Right atrium auricular region (tissue), 2 donors: ENCODE measurements around the gene RNF123. TPM values are rescaled to one million over a fixed set of nuclear protein-coding genes. Genes with fewer than 3 reads are reported as not detected.

Experiments used
- DNase-seq: peaks from one replicate; pipeline ENCODE4 v3.0.0-alpha.2; 2019; ENCODE audit warnings: low spot score
- H3K27ac ChIP-seq, 2 donors: fragments of 200-600 bp; sonication (generic); 1 replicate in 1 of 2; 2 replicates in 1 of 2; pipeline ENCODE4 v1.5.1; 2016 to 2019
- H3K27me3 ChIP-seq, 2 donors: fragments of 200-600 bp; sonication (generic); one replicate each; pipeline versions ENCODE4 v1.5.1 to v1.6.0; 2017 to 2019
- H3K36me3 ChIP-seq: fragments of 200-600 bp; sonication (generic); one replicate; pipeline ENCODE4 v1.5.1; 2016
- H3K4me1 ChIP-seq, 2 donors: fragments of 200-600 bp; sonication (generic); one replicate each; pipeline versions ENCODE4 v1.5.1 to v1.6.0; 2017 to 2019
- H3K4me3 ChIP-seq, 2 donors: fragments of 200-600 bp; sonication (generic); 1 replicate in 1 of 2; 2 replicates in 1 of 2; pipeline ENCODE4 v1.5.1; 2017 to 2019; ENCODE audit warnings: mild to moderate bottlenecking in 1 of 2, moderate library complexity in 1 of 2
- H3K9me3 ChIP-seq, 2 donors: fragments of 200-600 bp; sonication (generic); one replicate each; pipeline ENCODE4 v1.5.1; 2019
- total RNA-seq, 2 donors: library from RNA; depleted of rRNA; stranded (reverse); fragments of >200 nt; gene quantifications; one replicate each; pipeline ENCODE4 v1.1.0, GENCODE V29; 2016
- TF ChIP-seq, protein P1 (sequence below), 2 donors: fragments of 200-600 bp; sonication (generic); IDR thresholded peaks; one replicate each; pipeline ENCODE4 v1.5.1; 2019; ENCODE audit warnings: antibody characterized with exemption in 2 of 2

The RNF123 gene
- total RNA-seq, 2 donors from 2014 or later = 29.1 to 29.8 TPM

DNA sequence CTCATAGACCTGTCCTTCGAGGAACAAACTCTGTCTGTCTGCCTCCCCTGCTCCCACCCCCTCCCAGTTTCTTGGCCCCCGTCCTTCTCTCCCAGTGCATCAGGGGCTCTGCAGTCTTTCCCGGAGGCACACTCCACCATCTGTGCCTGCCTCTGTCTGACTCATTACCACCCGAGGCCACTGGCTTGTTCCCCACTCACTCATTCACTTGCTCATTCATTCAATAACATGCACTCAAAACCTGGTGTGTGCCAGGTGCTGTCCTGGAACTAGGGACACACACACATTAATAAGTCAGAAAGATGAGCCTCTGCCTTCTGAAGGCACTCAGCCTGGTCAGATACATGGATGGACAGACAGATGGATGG lies 17.7 kb downstream of the RNF123 start:
- Histone ChIP-seq H3K27me3 (no peaks in the 10 kb centered on the region), H3K9me3 (no peaks in the 10 kb centered on the region), H3K4me1 (no peaks in the 10 kb centered on the region), H3K36me3 (peaks cover 23% of the 10 kb centered on the region), H3K27ac (no peak overlapping the region), H3K4me3 (no peak overlapping the region)
- TF ChIP-seq, protein P1, sequence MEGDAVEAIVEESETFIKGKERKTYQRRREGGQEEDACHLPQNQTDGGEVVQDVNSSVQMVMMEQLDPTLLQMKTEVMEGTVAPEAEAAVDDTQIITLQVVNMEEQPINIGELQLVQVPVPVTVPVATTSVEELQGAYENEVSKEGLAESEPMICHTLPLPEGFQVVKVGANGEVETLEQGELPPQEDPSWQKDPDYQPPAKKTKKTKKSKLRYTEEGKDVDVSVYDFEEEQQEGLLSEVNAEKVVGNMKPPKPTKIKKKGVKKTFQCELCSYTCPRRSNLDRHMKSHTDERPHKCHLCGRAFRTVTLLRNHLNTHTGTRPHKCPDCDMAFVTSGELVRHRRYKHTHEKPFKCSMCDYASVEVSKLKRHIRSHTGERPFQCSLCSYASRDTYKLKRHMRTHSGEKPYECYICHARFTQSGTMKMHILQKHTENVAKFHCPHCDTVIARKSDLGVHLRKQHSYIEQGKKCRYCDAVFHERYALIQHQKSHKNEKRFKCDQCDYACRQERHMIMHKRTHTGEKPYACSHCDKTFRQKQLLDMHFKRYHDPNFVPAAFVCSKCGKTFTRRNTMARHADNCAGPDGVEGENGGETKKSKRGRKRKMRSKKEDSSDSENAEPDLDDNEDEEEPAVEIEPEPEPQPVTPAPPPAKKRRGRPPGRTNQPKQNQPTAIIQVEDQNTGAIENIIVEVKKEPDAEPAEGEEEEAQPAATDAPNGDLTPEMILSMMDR (IDR thresholded peaks at IDR 0.05) = no peak
- DNase-seq = no peak

DNA sequence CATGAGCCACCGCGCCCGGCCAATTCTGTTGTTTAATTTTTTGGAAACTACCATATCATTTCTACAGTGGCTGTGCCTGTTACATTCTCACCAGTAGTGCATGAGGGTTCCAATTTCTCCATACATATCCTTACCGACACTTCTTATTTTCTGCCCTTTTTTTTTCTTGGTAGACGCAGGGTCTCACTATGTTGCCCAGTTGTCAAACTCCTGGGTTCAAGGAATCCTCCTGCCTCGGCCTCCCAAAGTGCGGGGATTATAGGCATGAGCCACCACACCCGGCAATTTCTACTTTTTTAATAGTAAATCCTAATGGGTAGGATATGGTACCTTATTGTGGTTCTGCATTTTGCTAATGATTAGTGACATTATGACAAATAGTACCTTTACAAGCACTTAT lies 20.5 kb downstream of the RNF123 start:
- Histone ChIP-seq H3K27ac (no peak overlapping the region), H3K4me3 (no peak overlapping the region), H3K9me3 (no peaks in the 10 kb centered on the region), H3K36me3 (peaks cover 14% of the 10 kb centered on the region), H3K27me3 (no peaks in the 10 kb centered on the region), H3K4me1 (no peaks in the 10 kb centered on the region)
- TF ChIP-seq, protein P1 (IDR thresholded peaks at IDR 0.05) = no peak
- DNase-seq = no peak

DNA sequence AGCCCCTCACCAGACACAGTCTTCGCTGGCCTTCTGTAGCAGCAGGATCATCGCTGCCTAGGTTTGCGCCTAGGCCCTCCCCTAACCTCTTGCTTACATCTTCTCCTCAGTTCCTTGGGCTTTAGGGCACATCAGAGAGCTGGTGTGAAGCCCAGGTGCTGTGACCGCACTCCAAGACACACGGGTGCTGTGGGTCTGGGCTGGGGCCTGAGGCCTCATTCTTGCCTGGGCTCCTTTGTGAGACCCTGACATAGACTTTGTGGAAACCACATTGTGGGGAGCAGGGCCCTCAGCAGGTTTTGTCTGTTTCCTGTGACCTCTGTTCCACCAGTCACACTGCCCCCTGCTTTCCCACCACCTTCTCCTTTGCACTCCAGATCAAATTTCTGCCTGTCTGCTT lies 22.1 kb downstream of the RNF123 start:
- no peak for DNase-seq
- Histone ChIP-seq H3K27ac (no peak overlapping the region), H3K36me3 (peaks cover 12% of the 10 kb centered on the region), H3K27me3 (no peaks in the 10 kb centered on the region), H3K4me3 (no peak overlapping the region), H3K4me1 (no peaks in the 10 kb centered on the region), H3K9me3 (no peaks in the 10 kb centered on the region)
- TF ChIP-seq, protein P1 (IDR thresholded peaks at IDR 0.05) = no peak

DNA sequence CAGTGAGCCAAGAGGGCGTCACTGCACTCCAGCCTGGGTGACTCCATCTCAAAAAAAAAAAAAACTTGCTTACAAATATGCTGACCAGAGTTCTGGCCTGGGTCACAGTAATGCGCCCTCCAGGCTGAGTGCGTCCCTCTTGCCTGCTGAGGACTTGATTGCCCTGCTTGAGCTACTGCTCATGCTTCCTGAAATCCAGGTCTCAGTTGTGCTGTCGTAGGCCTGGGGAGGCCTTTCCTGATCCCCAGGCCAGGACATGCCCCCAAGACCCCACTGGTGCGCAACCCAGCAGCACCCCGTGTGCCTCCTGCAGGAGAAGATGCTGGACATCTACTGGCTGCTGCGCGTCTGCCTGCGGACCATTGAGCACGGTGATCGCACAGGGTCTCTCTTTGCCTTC lies 22.8 kb downstream of the RNF123 start:
- H3K27me3 ChIP-seq = no peaks in the 10 kb centered on the region
- no peak overlapping the region for H3K4me3 ChIP-seq
- no peak for DNase-seq
- no peaks in the 10 kb centered on the region for H3K9me3 ChIP-seq
- TF ChIP-seq, protein P1 (IDR thresholded peaks at IDR 0.05) = no peak
- no peaks in the 10 kb centered on the region for H3K4me1 ChIP-seq
- no peak overlapping the region for H3K27ac ChIP-seq
- peaks cover 13% of the 10 kb centered on the region for H3K36me3 ChIP-seq

DNA sequence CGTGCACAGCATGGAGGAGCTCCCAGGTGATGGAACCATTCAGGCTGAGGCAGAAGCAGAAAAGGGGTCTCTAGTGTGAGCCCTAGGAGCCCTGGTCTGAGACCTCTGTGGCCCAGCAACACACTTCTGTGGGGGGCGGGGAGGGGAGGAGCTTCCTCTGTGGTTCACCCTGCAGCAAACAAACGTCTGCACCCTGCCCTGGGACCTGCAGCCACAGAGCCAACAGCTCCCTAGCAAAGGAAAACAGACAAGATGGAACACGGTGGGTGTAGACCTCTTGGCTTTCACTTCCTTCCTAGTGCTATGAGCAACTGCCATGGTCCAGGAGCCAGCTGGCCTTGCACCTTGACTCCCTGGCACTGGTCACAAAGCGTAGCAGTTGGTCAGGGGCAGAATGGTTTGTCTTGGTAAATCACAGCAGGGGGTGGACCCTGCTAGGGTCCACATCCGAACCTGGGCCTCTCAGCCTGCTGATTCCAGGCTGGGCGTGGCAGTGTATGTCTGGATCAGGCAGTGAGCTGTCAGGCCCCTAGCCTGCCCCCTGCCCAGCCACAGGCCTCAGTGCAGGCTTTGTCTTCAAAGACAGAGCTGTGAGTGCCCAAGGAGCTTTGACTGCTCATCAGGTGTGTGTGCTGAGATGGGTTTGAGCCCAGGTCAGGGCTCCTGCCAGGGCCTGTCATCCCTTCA lies 23.4 kb downstream of the RNF123 start:
- Histone ChIP-seq H3K27me3 (no peaks in the 10 kb centered on the region), H3K9me3 (no peaks in the 10 kb centered on the region), H3K4me1 (no peaks in the 10 kb centered on the region), H3K27ac (no peak overlapping the region), H3K36me3 (peaks cover 13% of the 10 kb centered on the region), H3K4me3 (no peak overlapping the region)
- DNase-seq = no peak
- TF ChIP-seq, protein P1 (IDR thresholded peaks at IDR 0.05) = no peak
